ENCODE measurements around the gene ADAM10.
"Not testable (repeated sequence)": the region's sequence is repeated elsewhere in the genome, so short reads cannot be mapped to it uniquely, and the experiment has no call there.

ADAM10 gene

DNA sequence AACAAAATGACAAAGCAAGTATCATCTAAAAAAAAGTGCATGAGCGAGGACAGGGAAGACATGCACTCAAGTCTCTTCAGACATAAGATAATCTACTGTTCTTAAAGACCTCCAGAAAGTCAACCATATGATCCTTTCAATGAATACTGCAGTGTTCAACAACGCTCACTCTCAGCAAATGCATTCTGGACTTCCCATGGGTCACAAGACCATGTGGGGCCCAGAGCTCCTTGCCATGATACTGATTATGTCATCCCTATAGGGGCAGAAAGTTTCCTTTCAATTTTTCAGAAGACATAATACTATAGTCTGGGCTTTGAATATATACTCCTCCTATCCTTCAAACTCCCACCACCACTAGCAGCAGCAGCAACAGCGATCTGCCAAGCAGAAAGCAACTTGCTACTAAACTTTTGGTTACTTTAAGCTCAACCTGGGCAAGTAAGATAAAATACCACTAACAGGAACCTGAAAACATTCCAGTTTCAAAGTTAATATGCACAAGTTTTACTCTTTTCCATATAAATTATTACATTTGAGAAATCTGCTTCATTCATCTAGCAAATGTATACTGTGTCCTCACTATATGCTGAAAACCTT is 143.5 kb downstream of the ADAM10 start:
- no peak for DNase-seq

DNA sequence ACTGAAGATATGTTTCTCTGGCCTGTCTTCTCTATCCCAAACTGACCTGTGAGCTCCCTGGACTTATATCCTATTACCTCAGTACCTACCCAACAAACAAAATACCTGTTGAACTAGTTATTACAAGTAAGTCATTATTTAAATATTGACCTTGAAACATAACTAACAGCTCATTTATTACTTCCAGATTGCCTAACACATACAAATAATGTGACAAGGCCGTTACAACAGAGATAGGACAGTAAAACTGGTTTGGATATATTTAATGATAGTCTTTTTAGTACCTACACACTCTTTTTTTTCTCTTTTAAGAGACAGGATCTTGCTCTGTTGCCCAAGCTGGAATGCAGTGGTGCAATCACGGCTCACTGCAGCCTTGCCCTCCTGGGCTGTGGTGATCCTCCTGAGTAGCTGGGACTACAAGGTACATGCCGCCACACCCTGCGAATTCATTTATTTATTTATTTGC is 145.0 kb downstream of the ADAM10 start:
- DNase-seq = no peak

DNA sequence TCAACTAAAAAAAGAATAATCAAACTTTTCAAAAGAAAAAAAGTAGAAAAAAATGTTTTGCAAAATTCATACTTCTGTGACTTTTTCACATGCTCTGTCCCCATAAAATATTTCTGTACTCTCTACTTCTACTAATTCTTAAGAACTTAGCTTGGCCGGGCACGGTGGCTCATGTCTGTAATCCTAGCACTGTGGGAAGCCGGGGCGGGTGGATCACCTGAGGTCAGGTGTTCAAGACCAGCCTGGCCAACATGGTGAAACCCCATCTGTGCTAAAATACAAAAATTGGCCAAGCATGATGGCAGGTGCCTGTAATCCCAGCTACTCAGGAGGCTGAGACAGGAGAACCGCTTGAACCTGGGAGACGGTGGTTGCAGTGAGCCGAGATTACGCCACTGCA is 145.6 kb downstream of the ADAM10 start:
- not testable (repeated sequence) for DNase-seq

DNA sequence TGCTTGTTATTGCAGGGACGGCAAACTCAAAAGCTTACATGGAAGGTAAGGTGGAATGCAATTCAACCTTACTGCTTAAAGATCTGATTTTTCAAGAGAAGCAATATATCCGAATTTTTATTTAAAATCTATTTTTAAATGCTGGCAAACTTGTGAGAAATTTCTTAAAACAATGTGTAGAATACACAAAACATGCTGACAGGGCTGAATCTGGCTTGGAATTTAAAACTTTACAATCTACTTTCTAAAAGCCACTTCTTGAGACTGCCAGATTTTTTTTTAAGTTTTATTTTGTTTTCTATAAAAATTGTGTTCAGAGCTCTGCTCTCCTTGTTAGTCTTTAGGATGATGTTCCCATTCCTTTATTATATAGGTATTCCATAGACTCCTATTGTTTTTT is 146.7 kb downstream of the ADAM10 start:
- no peak for DNase-seq

DNA sequence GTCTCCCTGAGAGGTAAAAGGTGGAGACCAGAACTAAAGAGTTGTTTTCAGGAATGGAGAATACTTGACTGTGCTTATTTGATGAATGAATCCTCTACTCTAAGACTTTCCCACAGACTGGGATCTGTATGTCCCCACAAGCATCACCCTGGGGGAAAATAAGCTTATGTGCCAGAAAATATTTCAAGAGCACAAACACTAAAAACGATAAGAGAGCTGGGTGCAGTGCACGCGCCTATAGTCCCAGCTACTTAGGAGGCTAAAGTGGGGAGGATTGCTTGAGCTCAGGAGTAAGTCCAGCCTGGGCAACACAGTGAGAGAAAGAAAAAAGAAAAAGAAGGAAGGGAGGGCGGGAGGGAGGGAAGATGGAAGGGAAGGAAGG is 150.7 kb downstream of the ADAM10 start:
- DNase-seq = no peak

DNA sequence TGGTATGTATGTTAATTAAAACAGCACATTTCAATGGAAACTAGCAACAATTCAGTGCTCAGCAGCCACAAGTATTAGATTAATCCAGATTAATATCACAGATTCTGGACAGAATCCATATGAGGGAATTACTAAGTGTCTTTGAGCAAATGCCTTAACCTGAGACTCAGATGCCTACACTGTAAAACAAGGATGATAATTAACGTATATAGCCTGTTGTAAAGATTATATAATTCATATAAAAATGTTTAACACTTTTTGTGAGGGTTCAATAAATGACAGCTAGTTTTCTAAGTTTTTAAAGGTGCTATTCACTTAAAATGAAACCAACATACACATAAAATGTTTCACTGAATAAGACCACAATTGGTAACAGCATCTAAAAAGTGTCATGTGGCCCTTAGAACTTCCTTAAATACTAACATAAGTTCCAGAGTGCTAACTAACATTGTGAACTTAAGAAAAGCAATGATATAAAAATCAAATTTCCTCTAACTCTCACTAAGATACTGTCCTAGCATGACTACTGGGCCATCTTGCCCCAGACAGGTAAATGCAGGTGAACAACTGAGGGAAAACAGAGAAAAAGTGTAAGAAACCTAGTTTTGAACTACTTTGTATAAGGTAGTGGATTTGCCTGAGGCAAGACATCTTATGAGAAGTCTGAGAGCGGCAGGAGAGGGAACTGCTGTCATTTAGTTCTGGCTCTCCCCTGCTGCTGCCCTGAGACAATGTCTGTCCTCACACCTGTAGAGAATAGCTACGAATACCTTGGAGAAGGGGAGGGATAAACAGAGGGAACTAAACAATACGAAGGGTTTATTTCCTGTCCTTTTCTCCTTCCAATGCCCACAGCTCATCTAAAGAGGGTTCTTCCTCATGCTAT is 151.3 kb downstream of the ADAM10 start:
- DNase-seq = no peak

DNA sequence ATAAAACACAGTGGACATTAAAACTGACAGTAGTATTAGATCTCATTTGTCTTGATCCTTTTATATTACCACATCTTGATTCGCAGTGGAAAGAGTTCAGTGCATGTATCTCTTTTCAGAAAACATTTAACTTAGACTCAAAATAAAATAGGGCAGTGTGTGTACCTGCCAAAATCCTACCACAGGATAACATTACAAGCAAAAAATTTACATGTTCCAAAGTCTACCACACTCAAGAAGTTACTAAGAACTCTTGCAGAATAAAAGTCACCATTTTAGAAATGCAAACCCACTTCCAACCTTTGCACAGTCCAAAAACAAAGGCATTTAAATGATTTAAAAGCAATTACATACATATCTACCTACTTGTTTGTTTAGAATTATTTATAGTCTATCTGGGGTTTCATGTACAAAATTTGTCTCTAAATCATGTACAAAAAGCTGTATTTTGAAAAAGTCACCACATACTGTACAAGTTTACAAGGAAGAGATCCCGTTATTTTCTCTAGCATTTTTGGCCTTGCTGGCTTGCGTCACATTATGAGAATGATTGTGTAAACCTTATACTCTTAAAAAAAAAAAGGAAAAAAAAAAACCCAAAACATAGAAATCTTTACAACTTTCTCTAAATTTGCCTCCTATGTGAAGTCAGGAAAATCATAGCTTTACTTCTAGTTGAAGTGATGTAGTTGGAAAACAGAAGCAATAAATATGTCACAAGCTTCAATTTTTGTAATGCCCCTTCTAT is 153.8 kb downstream of the ADAM10 start:
- no peak for DNase-seq

DNA sequence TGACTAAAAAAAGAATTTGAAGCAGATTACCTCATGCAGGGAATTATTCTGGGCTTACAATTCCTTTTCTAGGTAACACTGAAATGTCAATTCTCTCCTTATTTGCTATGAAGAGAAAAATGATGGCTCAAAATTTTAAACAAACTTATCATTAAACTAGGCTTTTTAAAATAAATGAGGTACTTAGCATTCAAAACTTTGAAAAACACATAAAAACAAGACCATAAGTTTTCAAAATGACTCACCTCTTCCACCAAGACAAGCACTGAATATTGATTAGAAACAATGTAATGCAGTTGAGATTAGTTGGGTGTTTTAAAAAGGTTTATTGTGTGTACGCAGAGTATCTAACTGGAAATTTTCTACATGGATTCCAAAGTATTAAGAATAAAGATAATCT is 154.6 kb downstream of the ADAM10 start:
- DNase-seq = peak in 1 of 5 donors; percentile 18

DNA sequence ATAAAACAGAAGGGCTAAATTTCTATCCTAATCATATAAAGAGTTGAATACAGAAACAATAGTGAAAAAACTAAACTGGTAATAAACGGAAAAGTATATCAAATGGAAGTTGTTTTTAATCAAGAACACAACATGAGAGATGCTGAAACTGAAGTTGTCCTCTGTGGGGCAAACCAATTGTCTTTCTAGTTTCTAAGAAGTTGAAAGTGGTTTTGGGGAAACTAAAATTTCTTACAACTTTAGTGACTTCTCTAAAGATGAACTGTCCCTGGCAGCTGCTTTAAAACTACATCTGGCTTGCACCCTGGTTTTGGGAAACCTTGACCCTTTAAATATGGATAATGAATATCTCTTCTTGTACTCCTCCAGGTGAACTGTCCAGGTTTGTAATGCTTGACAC is 155.6 kb downstream of the ADAM10 start:
- DNase-seq = no peak

DNA sequence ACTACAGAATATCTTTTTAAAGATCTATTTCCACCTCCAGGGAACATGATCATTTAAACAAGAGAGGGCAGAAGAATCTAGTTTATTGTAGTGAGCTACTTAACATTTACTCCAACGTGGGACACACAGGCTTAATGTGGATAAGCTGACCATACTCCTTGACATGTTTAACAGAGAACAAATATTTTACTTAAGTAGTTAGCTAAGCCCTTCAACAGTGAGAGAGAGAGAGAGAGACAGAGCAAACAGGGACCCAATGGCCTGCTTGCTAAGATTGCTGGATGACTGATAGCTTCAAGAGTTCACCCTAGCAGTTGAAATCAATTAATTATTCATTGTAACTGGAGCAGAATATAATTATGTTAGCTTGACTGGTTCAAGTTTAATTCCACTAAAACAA is 158.6 kb downstream of the ADAM10 start:
- no peak for DNase-seq

DNA sequence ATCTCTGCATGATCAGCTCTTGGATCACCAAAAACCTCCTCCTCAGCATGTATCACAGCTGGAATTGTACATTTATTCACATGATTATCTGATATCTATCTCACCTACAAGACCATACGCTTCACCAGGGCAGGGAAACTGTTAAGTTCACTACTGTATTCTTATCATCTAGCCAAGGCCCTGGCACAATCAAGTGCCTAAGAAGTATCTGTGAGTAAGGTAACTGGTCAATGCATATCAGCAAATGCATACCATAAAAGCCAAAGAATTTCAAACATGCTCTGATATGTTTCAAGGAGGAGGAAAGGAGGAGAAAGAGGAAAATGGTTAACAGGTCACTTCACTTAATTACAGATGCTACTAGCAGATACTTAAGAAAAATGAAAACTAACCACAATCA is 159.3 kb downstream of the ADAM10 start:
- no peak for DNase-seq

DNA sequence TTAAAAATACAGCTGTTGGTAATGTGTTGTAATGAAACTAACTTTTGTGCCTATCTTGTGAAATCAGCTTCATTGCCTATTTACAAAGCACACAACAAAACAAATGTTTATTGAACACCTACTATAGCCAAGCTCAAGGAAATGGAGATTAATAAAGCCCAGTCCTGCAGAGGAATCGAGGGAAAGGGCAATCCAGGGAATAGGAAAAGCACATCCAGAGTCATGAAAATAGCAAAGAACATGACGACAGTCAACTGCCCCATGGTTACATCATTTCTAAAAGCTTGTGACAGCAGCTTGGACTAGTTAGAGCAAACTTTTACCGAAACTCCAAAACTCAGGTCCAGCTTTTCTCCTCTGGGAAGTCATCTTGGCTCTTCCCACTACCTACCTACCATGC is 160.5 kb downstream of the ADAM10 start:
- DNase-seq = no peak

DNA sequence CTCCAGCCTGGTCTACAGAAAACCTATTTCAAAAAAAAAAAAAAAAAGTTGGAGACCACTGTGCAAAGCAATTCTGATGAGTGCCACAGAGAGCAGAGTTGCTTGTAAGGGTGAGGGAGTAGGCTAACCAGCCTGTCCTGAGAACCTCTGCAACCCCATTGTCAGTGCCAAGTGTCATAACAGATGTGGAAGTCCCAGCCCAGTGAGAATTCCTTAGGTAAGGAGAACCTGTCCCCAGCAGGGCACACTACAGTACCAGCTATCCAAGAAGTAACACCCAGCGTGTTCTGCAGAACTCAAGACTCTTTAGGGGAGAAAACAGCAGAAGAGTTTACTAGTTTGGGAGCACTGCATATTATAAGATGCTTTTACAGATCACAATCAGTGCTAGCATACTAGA is 161.4 kb downstream of the ADAM10 start:
- DNase-seq = no peak

DNA sequence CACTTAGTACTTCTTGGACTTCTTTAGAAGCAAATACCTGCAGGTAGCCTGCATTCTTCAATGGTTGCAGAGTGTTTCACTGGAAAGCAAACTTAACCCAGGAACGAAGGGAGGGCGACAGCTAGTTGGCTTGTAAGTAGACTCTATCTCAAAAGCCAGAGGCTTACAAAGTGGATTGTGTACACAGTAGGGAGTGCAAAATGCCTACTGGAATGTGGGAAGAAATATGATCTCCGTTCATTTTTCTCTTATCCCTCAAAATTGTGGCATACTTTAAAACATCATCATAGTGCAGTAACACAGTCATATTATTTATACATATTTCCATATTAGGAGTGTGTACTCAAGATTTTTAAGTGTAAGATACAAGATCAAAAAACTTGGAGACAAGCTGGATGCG is 162.0 kb downstream of the ADAM10 start:
- DNase-seq = no peak

DNA sequence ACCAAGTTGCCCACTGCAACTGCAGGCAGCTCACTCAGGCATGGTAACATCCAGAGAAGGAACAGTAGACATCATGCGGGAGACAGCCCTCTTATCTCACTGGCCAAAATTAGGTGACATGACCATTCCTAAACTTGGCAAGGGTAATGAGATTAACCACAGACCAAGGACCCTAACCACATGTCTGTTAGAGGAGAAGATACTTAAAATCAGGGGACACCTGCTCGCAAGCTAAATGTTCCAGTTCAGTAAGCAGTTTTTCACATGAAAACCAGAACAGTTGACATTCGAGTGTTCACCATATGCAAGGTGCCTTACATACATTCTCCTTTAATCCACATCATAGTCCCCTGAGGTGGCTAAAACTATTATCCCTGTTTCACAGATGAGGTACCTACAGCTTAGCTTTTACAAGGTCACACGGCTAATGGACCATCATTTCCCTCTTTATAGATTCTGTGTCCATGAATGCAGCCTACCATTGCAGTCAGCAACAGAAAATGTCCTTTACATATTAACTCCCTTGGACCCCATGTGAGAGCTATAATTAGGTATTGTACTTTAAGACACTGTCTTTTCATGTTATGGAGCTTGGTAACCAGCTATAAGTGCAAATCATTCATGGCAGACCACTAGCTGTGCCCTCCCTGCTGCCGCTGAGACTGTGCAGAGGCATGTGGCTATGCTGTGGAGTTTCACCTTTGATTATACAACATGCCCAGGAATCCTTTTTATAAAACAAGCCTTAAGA is 163.6 kb downstream of the ADAM10 start:
- no peak for DNase-seq

DNA sequence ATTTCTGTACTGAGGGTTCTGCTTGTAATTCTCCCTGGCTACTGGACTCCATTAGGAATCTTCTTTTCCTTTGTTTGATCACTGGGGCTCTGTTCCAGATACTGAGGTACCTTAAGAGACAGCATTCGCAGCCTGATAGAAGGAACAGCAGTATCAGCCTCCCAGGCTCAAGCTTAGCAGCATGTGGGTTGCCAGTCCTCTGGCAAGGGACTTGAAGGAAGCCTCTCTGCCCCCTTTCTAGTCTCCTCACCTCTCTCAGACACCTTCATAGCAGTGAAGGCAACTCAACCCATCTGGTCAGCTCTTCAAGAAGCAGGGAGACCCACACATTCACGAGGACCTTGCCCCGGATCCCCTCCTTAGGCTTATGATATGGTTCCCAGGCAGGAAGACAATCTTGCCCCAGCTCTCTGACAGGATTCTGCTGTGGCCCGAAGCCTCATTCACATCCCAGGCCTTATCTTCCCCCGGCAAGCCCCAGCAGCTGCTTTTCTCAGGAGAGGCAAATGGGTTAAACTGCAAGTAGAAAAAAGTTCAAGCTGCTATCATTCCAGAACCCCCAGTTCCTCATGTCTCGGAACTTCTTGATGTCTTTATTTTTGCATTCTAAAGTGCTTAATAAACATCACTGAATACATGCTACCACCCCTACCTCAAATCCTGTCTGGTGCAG is 164.6 kb downstream of the ADAM10 start:
- no peak for DNase-seq

DNA sequence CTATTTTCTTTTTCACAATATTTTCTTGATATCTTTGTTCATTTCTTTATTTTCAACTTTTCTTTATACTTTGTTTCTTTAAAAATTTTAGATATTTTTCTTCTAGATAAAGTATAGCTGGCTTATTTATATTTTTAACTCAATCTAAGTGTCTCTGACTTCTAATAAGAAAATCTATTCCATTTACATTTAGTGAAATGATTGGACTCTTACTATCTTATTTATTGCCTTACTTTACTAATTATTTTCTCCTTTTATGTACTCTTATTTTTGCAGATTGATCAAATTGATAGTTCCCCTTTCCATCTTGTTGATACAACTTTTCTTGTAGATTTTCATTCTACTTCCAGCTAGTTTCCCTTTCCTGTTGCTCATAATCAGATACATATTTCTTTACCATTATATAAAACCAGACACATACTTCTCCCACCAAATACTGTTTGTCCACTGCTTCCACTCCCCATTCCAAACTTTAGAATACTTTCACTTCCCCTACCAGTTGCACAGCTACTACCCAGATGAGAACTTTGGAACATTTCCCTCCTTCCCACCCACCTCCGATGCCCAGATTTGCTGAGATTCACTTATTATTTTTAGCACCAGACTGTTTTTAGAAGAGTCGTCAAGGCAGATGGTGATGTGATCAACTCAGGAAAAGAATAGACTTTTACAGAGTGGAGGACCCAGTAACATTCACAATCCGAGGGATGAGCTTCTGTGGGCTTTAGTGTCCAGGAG is 166.2 kb downstream of the ADAM10 start:
- DNase-seq = no peak

DNA sequence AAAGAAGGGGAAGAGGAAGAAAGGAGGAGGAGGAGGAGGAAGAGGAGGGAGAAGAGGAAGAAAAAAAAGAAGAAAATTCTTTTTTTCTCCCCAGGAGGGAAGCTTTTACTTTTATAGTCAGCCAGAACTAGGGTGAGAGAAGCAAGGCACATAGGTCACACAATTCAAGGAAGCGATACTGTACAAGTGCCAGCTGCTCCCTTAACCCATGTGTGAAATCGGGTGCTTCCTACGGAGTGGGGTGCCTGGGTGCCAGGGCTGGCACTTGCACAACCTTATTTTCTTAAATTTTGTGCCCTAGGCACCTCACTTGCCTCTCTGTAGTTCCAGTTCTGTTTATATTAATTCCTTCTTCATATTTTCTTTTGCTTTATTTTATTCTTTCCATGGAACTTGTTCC is 167.3 kb downstream of the ADAM10 start:
- no peak for DNase-seq

DNA sequence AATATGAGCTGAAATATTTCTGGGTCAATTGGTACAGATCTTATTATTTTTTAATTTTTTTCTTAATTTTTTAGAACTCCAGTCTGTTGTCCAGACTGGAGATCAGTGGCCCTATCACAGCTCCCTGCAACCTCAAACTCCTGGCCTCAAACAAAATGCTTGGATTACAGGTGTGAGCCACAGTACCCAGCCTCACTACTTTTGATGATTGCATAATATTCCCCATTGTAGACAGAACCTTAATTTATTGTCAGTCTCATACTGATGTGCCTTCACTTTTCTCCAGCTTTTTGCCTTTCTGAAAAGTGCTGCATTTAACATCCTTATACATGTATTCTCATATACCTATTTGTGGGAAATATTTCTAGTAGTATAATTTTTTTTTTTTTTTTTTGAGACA is 172.8 kb downstream of the ADAM10 start:
- DNase-seq = no peak

DNA sequence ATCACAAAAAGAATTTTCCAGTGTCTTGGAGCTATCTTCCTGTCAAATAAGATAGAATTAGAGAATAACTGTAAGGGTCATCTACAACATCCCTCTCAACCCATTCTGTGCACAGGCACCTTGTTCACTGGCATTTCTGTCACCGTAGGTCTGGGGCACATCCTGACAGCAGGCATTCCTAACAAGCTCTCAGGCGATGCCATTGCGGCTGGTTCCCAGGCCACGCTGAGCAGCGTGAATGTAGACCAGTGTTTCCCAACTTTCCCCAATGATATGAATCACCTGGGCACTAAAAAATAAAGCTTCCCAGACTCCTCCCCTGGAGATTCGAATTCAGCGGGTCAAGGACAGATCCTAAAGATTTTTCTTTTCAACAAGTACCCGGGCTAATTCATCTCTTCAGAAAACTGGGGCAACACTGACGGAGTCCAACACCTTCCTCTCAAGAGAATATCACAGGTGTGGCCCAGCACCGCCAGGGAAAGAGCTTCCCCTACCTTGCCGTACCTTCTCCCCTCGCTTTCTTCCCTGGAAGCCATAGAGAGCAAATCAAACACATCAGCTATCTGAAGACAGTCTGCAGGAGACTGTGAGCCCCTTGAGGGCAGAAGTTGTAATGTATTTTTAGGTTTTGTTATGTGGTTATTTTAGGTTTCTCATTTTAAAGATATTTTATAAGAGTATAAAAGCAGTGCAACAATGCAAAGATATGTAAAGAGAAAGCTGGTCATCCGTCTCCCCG is 174.3 kb downstream of the ADAM10 start:
- DNase-seq = no peak

DNA sequence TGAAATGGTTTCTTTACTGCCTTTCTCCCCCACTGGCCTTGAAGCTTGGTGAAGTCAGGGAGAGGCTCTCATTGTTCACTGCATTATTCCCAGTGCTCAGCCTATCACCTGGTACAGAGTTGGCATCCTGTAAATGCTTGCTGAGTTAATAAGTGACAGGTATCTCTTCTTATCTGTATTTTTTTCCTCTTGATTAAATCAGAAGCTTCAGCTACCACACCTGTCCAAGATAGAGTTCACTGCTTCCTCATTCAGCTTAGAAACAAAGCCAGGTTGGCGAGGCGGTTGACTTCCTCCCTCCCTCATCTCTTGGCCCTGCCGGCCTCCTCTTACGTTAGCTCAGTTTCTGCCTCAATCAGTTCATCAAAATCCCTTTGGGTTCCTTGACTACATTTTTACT is 174.9 kb downstream of the ADAM10 start:
- no peak for DNase-seq

Measured in T-helper 1 cell (primary cell).